Activated T-helper 1 cell treated with Interleukin-2 at 50 U/mL for 16 hours (primary cell): ENCODE results near the gene CNTNAP2.

Experiments used
- DNase-seq: peaks from one replicate; pipeline ENCODE4 v3.0.0-alpha.2; 2020; ENCODE audit warnings: low read depth

CNTNAP2 gene

GRCh38 chr7:147411096-147411495 lies 1294.5 kb downstream of the CNTNAP2 start:
- DNase-seq: no peak

- no peak for DNase-seq
Measured at GRCh38 chr7:147412109-147412508, 1295.5 kb downstream of the CNTNAP2 start.

DNA sequence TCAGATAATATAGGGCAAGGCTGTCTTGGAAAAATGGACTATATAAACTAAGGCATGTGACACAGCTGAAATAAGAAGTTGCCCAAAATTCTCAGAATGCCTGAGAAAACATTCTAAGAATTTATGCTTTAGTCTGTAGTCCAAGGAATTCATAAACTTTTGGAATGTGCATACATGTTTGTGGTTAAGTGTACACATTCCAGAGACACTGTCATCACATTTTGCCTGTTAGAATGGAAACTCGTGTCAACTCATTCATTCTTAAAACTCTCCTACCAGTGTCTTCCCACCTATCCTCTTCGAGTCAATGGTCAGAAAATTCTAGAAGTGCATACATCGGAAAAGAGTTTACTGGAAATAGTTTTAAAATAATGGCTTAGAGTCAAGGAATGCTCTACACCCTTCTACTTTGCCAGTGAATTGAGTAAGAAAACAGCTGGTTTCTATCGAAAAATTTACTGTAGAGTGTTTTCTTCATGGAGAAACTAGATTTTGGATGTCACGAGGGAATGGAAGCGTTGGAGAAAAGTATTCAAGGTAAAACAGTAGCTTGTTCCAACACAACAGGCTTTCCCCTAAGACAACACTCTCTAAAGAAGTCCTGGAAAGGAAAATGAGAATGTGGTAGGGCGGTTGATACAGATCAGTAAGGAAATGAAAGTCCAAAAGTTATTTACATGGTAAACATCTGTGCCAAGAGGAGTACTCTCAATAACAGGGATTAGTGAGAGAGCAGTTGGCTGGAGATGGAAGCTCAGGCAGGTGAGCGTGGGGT lies 1296.4 kb downstream of the CNTNAP2 start:
- DNase-seq: no peak

- no peak for DNase-seq
Measured at GRCh38 chr7:147413557-147413870, 1296.9 kb downstream of the CNTNAP2 start.

GRCh38 chr7:147415991-147416390 lies 1299.4 kb downstream of the CNTNAP2 start:
- DNase-seq: no peak

GRCh38 chr7:147418966-147419365 lies 1302.4 kb downstream of the CNTNAP2 start:
- DNase-seq: no peak

DNA sequence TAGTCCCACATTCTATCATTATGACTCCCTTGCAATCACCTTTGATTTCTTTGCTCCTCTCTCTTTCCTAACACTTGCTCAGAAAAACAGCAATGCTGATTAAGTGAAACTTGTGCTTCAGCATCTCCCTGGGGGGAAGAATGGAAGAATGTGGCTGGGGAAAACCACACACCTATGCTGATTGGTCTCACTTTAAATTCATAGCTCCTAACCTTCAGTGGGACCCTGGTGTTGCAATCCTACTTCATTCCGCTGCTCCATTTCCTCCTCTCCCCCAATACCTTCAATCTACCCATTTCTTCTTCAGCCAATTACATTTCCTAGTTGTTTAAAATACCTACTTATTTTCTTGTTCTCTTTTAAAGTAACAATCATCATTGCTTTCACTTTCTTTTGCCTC lies 1307.3 kb downstream of the CNTNAP2 start:
- DNase-seq: no peak

- no peak for DNase-seq
Measured at GRCh38 chr7:147428075-147428474, 1311.5 kb downstream of the CNTNAP2 start.

- no peak for DNase-seq
Measured at GRCh38 chr7:147429961-147430360, 1313.4 kb downstream of the CNTNAP2 start.

GRCh38 chr7:147432079-147432478 lies 1315.5 kb downstream of the CNTNAP2 start:
- no peak for DNase-seq

- DNase-seq: no peak
Measured at GRCh38 chr7:147432576-147432975, 1316.0 kb downstream of the CNTNAP2 start.

DNA sequence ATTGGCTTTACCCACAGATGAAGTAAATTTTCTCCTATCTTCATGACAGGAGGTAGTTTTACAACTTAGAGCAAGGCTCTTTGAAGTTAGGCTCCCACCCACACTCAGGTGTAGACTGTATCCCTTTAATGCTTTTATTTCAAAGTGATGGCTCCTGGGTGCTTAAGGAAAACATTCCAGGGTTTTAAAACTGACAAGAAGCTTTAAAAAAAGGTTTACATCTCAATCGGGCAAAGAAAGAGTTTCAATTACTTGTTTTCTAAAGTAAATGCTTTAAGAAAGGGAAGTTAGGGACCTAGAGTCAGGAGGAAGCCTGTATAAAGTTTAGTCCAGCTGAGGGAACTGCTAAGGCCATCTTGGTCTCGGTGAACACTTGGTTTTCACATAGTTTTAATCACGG lies 1320.1 kb downstream of the CNTNAP2 start:
- no peak for DNase-seq

GRCh38 chr7:147438216-147438615 lies 1321.6 kb downstream of the CNTNAP2 start:
- no peak for DNase-seq

DNA sequence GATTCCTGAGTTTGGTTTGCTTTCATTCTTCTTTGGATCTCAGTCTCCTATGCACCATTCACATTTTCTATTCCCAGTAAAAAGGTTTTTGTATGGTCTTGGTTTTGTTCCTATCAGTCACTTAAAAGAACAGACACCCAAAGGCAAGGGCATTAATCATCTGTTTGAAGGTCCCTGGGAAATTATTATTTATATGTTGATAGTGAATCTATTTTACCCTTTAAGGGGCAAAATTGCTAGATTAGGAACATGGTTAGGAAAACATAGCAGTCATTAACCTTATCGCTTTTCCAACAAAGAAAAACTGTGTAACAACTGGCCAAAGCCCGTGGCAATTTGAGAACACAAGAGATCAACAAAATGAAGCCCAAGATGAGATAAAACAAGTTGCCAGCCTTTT lies 1327.3 kb downstream of the CNTNAP2 start:
- no peak for DNase-seq

DNA sequence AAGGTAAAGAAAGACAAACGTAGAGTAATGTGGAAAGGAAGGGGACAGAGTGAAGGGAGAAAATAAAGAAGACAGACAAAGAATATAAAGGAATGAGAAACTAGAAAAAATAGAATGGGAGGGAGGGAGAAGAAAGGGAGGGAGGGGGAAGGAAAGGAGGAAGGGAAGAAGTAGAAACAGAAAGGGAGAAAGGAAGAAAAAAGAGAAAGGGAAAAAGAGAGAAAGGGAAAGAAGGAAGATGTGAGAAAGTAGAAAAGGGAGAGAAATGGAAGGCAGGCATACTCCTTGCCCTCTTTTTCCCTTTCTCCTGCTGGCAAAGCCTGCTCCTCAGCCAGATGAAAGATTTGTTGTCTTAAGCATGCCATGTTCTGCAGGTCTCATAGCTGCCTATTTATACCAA lies 1336.2 kb downstream of the CNTNAP2 start:
- DNase-seq: no peak

DNA sequence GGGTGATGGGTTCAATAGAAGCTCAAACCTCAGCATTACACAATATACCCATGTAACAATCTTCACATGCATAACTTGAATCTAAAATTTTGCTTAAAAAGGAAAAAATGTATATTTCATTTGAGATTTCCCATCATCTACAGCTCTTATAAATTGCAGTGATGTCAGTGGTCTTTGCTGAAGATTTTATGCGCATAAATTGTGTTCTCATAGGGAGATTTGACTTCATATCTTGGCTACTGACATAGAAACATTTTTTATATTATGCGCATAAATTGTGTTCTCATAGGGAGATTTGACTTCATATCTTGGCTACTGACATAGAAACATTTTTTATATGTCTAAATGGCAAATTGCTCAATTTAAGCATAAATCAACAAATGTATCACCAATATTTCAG lies 1348.6 kb downstream of the CNTNAP2 start:
- no peak for DNase-seq

- no peak for DNase-seq
Measured at GRCh38 chr7:147472556-147472955, 1356.0 kb downstream of the CNTNAP2 start.

DNA sequence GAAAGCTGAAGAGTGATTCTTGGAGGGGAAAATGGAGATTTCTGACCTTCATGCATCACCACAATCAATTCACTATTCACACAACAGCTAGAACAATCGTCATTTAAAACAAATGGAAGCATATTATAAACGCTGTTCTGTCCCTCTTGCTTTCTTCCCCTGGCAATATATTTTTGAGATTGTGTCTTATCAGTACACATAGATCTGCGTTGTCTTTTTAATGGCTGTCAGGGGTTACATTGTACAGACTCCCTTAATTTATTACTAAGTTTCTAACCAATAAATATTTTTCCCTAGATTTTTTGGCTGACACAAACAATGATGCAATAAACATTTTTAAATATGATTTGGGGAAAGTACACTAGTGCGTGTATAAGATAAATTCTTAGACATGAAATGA lies 1358.3 kb downstream of the CNTNAP2 start:
- DNase-seq: no peak

DNA sequence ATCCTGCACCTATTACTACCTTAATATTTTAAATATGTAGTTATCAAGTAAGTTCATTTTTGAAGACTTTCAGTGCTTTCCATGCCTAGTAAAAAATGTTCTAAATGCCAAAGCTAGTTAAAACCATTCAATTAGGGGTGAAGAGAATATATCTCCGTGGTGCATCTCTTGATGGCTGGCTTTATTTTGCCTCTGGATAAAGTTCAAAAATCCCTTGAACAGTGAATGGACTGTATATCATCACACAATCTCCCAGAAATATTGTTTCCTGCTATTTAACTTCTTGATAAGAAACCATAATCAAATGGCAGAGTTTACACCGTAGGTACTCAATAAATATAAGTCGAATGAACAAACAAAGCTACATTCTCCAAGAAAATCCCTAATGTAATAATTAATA lies 1360.9 kb downstream of the CNTNAP2 start:
- DNase-seq: no peak

DNA sequence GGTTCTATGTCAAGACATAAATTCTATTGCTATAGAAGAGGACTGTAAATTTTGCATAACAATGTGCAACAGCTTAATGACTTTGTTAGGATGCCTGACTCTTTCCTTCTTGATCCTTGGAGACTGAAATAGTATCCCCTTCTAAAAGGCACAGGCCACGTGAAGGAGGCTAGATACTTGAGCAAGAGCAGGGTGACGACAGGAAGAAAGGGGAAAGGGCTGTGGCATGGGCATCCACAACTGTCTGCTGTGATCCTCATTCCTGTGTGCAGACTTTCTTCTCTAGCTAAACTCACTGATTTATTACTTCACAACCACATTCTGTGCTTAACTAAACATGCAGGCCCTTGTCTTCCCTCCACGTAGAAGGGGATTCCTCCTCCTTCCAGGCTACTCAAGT lies 1362.2 kb downstream of the CNTNAP2 start:
- no peak for DNase-seq

- no peak for DNase-seq
Measured at GRCh38 chr7:147483634-147484292, 1367.2 kb downstream of the CNTNAP2 start.

DNA sequence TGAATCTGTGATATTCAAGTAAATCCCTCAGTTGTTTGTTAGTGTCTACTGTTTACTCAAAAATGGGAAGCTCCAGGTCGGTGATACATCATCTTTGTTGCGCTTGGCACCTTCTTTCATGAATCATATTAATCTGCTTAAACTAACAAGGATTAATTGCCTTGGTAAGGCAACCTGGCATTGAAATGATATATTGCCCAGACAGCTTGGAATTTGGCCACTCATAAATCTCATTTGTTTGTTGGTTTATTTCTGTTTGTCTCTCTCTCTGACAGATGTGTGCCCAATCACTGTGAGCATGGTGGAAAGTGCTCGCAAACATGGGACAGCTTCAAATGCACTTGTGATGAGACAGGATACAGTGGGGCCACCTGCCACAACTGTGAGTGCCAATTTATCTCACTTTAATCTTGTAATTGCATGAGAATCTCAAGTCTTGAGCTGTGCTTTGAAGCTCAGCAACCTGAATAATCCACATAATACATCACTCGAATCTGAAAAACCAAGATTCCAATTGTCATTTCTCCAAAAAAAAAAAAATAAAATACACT lies 1369.1 kb downstream of the CNTNAP2 start:
- DNase-seq: no peak

- no peak for DNase-seq
Measured at GRCh38 chr7:147492606-147493005, 1376.0 kb downstream of the CNTNAP2 start.

DNA sequence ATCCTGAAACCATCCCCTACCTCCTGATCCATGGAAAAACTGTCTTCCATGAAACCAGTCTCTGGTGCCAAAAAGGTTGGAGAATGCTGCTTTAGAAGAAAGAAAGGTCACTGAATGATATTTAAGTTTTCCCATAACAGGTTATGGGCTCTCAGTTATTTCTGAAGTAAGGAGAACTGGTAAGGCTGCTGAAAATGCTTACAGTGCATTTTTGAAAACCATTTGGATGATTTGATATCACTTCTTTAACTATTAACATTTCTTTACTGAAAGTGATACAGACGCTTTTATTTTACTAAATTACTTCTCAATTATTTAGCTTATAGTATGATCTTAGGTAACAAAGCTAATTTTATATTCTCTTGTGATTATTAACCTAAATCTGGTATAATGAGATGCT lies 1379.6 kb downstream of the CNTNAP2 start:
- DNase-seq: no peak
